Activated CD8-positive, alpha-beta T cell treated with anti-CD3 and anti-CD28 coated beads for 36 hours (primary cell): ENCODE results near the gene JADE2. TPM values are rescaled to one million over a fixed set of nuclear protein-coding genes. Genes with fewer than 3 reads are reported as not detected.

Experiments
- ATAC-seq: fragments of 200-7000 bp; cut with Tn5 transposase; one replicate; pipeline ENCODE4 v1.10.0; 2021; ENCODE audit warnings: mild to moderate bottlenecking, moderate library complexity
- CTCF ChIA-PET: fragments of 350-600 bp; sonication (Branson Sonifier 250); formaldehyde crosslinking; loops from one replicate; lab custom pipeline; 2021; ENCODE audit warnings: antibody characterized with exemption; lab: Charles Lee
- POLR2A ChIA-PET: fragments of 350-600 bp; sonication (Branson Sonifier 250); formaldehyde crosslinking; loops from one replicate; lab custom pipeline; 2021; ENCODE audit warnings: antibody characterized with exemption; lab: Charles Lee
- DNase-seq: peaks from one replicate; pipeline ENCODE4 v3.0.0-alpha.2; 2020
- H3K27ac Mint-ChIP-seq: one replicate; pipeline ENCODE4 v1.8.0; 2021; ENCODE audit warnings: mild to moderate bottlenecking, mixed read lengths
- H3K27me3 Mint-ChIP-seq: one replicate; pipeline ENCODE4 v1.8.0; 2021; ENCODE audit warnings: mixed read lengths
- H3K36me3 Mint-ChIP-seq: one replicate; pipeline ENCODE4 v1.8.0; 2021; ENCODE audit warnings: low read depth, mixed read lengths
- H3K4me1 Mint-ChIP-seq: one replicate; pipeline ENCODE4 v1.8.0; 2021; ENCODE audit warnings: low read depth, mixed read lengths
- H3K4me3 Mint-ChIP-seq: one replicate; pipeline ENCODE4 v1.8.0; 2021; ENCODE audit warnings: mild to moderate bottlenecking, moderate library complexity, mixed read lengths
- H3K9me3 Mint-ChIP-seq: one replicate; pipeline ENCODE4 v1.8.0; 2021; ENCODE audit warnings: mixed read lengths
- CTCF ChIP-seq: fragments of 200-600 bp; IDR thresholded peaks from one replicate; pipeline ENCODE4 v1.8.0; 2022; ENCODE audit warnings: antibody characterized with exemption, mild to moderate bottlenecking
- intact Hi-C: fragments of 100-400 bp; cut with micrococcal nuclease; formaldehyde crosslinking; loops from one replicate; pipeline ENCODE4 v1.10.0; 2022
- total RNA-seq, 2 experiments: library from RNA; stranded (reverse); gene quantifications; one replicate each; pipeline ENCODE4 v1.2.3, GENCODE V29; 2021

The JADE2 gene
- total RNA-seq, 2 experiments from 2014 or later: 58.7 to 61.2 TPM

- ChIA-PET CTCF (interaction anchor here (0.6 to 2.9 kb wide), 52 partner anchors 9 to 406 kb away, joined by 3 to 27 read pairs (median 4); partner anchors contain the start of genes CDKN2AIPNL and UBE2B), POLR2A (interaction anchor here (0.5 to 1.5 kb wide), 4 partner anchors 8 to 241 kb away, joined by 3 to 5 read pairs (median 4); no protein-coding TSS in a partner anchor)
- no peak for TF ChIP-seq CTCF
- Mint-ChIP-seq H3K4me1 (peaks cover 2% of the 10 kb centered on the region), H3K27me3 (no peaks in the 10 kb centered on the region), H3K36me3 (peaks cover 9% of the 10 kb centered on the region), H3K27ac (no peak overlapping the region), H3K4me3 (no peak overlapping the region), H3K9me3 (no peaks in the 10 kb centered on the region)
- intact Hi-C loops: no loop called here
- DNase-seq (no peak), ATAC-seq (no peak)
These were observed 53.3 kb downstream of the JADE2 start for GRCh38 chr5:134578578-134579283.

GRCh38 chr5:134579284-134579771 is 53.9 kb downstream of the JADE2 start:
- peaks cover 7% of the 10 kb centered on the region for H3K36me3 Mint-ChIP-seq
- H3K9me3 Mint-ChIP-seq: no peaks in the 10 kb centered on the region
- CTCF ChIA-PET: interaction anchor here (0.9 to 2.9 kb wide), 7 partner anchors 9 to 276 kb away, joined by 3 to 25 read pairs (median 5); partner anchors contain the start of gene CDKN2AIPNL
- DNase-seq: no peak
- no peak for ATAC-seq
- intact Hi-C loops: no loop called here
- no peak overlapping the region for H3K27ac Mint-ChIP-seq
- TF ChIP-seq CTCF: no peak
- H3K4me3 Mint-ChIP-seq: no peak overlapping the region
- POLR2A ChIA-PET: interaction anchor here (0.7 to 1.2 kb wide), 2 partner anchors 205 to 242 kb away, joined by 3 read pairs; no protein-coding TSS in a partner anchor
- peaks cover 2% of the 10 kb centered on the region for H3K4me1 Mint-ChIP-seq
- no peaks in the 10 kb centered on the region for H3K27me3 Mint-ChIP-seq

GRCh38 chr5:134580001-134580460 is 54.6 kb downstream of the JADE2 start:
- ChIA-PET CTCF (interaction anchor here (0.6 to 1.2 kb wide), 6 partner anchors 25 to 277 kb away, joined by 3 to 5 read pairs (median 4); partner anchors contain the start of gene CDKN2AIPNL), POLR2A (interaction anchor here (0.9 to 1.2 kb wide), 2 partner anchors 242 to 403 kb away, joined by 3 to 5 read pairs; partner anchors contain the start of gene SKP1)
- ATAC-seq (no peak), DNase-seq (no peak)
- no peak overlapping the region for H3K4me3 Mint-ChIP-seq
- peaks cover 7% of the 10 kb centered on the region for H3K36me3 Mint-ChIP-seq
- no peaks in the 10 kb centered on the region for H3K9me3 Mint-ChIP-seq
- TF ChIP-seq CTCF: no peak
- H3K27ac Mint-ChIP-seq: peak overlapping the region; percentile 33
- no peaks in the 10 kb centered on the region for H3K27me3 Mint-ChIP-seq
- peaks cover 2% of the 10 kb centered on the region for H3K4me1 Mint-ChIP-seq
- intact Hi-C loops: loop anchor here (10.0 kb wide), 2 partner anchors 185 to 395 kb away; no protein-coding TSS in a partner anchor

- peak overlapping the region; percentile 25 for H3K27ac Mint-ChIP-seq
- no peak overlapping the region for H3K4me3 Mint-ChIP-seq
- peaks cover 7% of the 10 kb centered on the region for H3K36me3 Mint-ChIP-seq
- TF ChIP-seq CTCF: no peak
- H3K4me1 Mint-ChIP-seq: peaks cover 2% of the 10 kb centered on the region
- POLR2A ChIA-PET: interaction anchor here (0.8 to 1.4 kb wide), 2 partner anchors 66 to 356 kb away, joined by 3 read pairs; no protein-coding TSS in a partner anchor
- intact Hi-C loops: loop anchor here (10.0 kb wide), 2 partner anchors 187 to 397 kb away; no protein-coding TSS in a partner anchor
- CTCF ChIA-PET: interaction anchor here (0.9 to 1.4 kb wide), 2 partner anchors 21 to 279 kb away, joined by 3 to 4 read pairs; no protein-coding TSS in a partner anchor
- ATAC-seq (no peak), DNase-seq (peak; percentile 0)
- H3K27me3 Mint-ChIP-seq: no peaks in the 10 kb centered on the region
- H3K9me3 Mint-ChIP-seq: no peaks in the 10 kb centered on the region
These were observed 55.9 kb downstream of the JADE2 start for GRCh38 chr5:134581241-134581981.
